ENCODE measurements around the gene GNAQ.

Gene GNAQ

DNA sequence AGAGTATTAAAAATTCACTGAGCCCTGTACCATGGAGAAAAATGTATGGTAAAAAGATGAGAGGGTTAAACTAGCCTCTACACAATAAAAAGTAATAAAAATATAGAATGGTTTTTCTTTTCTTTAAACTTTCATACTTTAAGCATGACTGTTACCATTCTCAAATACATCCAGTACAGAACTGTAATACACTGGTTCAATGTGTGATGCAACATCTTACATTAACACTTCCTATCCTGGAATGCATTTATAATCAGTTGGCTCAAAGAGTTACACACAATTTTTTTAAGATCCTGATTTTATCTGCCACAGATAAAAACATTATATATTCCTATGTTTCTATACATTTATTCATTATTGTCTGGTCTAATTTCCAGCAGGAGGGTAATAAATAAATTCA lies 4.7 kb downstream of the GNAQ start:
- Histone ChIP-seq H3K4me3 (ENCODE audit: low read depth in 1 of 2, low read length in 2 of 2) (peak overlapping the region in 1 of 2 experiments; percentile 20; a peak in 1 of 4 replicates), H3K27me3 (ENCODE audit: insufficient read depth, low read length, poor library complexity) (no peaks in the 10 kb centered on the region), H3K36me3 (ENCODE audit: insufficient read depth, low read length) (peaks cover 15% of the 10 kb centered on the region; the same call in 1 of the 2 replicates), H3K4me2 (ENCODE audit: insufficient read depth, low read length) (peak overlapping the region; percentile 81; the same call in 1 of the 2 replicates), H3K9me3 (ENCODE audit: insufficient read depth, low read length, severe bottlenecking) (no peaks in the 10 kb centered on the region), H3K79me2 (ENCODE audit: insufficient read depth, low read length) (peaks cover 93% of the 10 kb centered on the region), H3K4me1 (ENCODE audit: insufficient read depth, low read length) (peaks cover 59% of the 10 kb centered on the region), H3K9ac (ENCODE audit: low read depth, low read length) (no peak overlapping the region), H3K27ac (ENCODE audit: low read length) (no peak overlapping the region), H2AFZ (ENCODE audit: low read depth, low read length) (no peak overlapping the region), H4K20me1 (ENCODE audit: insufficient read depth, low read length) (peaks cover 63% of the 10 kb centered on the region)
- no peak for DNase-seq
- no peak for ATAC-seq (ENCODE audit: insufficient read depth, low read depth)
- TF ChIP-seq EZH2 (IDR thresholded peaks at IDR 0.05; ENCODE audit: borderline replicate concordance, low read depth, low read length, severe bottlenecking): no peak
- no peak for TF ChIP-seq CTCF (IDR thresholded peaks at IDR 0.05; ENCODE audit: borderline replicate concordance, extremely low read depth, low read length, poor library complexity, severe bottlenecking)

- DNase-seq: no peak
- H3K9me3 ChIP-seq (ENCODE audit: insufficient read depth, low read length, severe bottlenecking): no peaks in the 10 kb centered on the region
- H4K20me1 ChIP-seq (ENCODE audit: insufficient read depth, low read length): peaks cover 68% of the 10 kb centered on the region
- no peak for ATAC-seq (ENCODE audit: insufficient read depth, low read depth)
- H3K9ac ChIP-seq (ENCODE audit: low read depth, low read length): no peak overlapping the region
- peak overlapping the region in 1 of 2 experiments; percentile 15; a peak in 1 of 4 replicates for H3K4me3 ChIP-seq (ENCODE audit: low read depth in 1 of 2, low read length in 2 of 2)
- no peak overlapping the region for H2AFZ ChIP-seq (ENCODE audit: low read depth, low read length)
- peaks cover 61% of the 10 kb centered on the region for H3K4me1 ChIP-seq (ENCODE audit: insufficient read depth, low read length)
- H3K79me2 ChIP-seq (ENCODE audit: insufficient read depth, low read length): peaks cover 99% of the 10 kb centered on the region
- no peak overlapping the region for H3K27ac ChIP-seq (ENCODE audit: low read length)
- TF ChIP-seq CTCF (IDR thresholded peaks at IDR 0.05; ENCODE audit: borderline replicate concordance, extremely low read depth, low read length, poor library complexity, severe bottlenecking) (no peak), EZH2 (IDR thresholded peaks at IDR 0.05; ENCODE audit: borderline replicate concordance, low read depth, low read length, severe bottlenecking) (no peak)
- no peaks in the 10 kb centered on the region for H3K27me3 ChIP-seq (ENCODE audit: insufficient read depth, low read length, poor library complexity)
- peak overlapping the region; percentile 81; the same call in 1 of the 2 replicates for H3K4me2 ChIP-seq (ENCODE audit: insufficient read depth, low read length)
- peaks cover 15% of the 10 kb centered on the region; the same call in 1 of the 2 replicates for H3K36me3 ChIP-seq (ENCODE audit: insufficient read depth, low read length)
Measured at GRCh38 chr9:78026416-78026815, 5.2 kb downstream of the GNAQ start.

GRCh38 chr9:78025186-78025585 lies 6.4 kb downstream of the GNAQ start:
- H3K36me3 ChIP-seq (ENCODE audit: insufficient read depth, low read length): peaks cover 10% of the 10 kb centered on the region; the same call in 1 of the 2 replicates
- no peak overlapping the region for H3K4me3 ChIP-seq (ENCODE audit: low read depth in 1 of 2, low read length in 2 of 2)
- H3K27me3 ChIP-seq (ENCODE audit: insufficient read depth, low read length, poor library complexity): no peaks in the 10 kb centered on the region
- no peak overlapping the region for H3K27ac ChIP-seq (ENCODE audit: low read length)
- no peak overlapping the region for H2AFZ ChIP-seq (ENCODE audit: low read depth, low read length)
- no peaks in the 10 kb centered on the region for H3K9me3 ChIP-seq (ENCODE audit: insufficient read depth, low read length, severe bottlenecking)
- ATAC-seq (ENCODE audit: insufficient read depth, low read depth) (no peak), DNase-seq (no peak)
- no peak overlapping the region for H3K9ac ChIP-seq (ENCODE audit: low read depth, low read length)
- H3K79me2 ChIP-seq (ENCODE audit: insufficient read depth, low read length): peaks cover 100% of the 10 kb centered on the region
- TF ChIP-seq CTCF (IDR thresholded peaks at IDR 0.05; ENCODE audit: borderline replicate concordance, extremely low read depth, low read length, poor library complexity, severe bottlenecking): no peak
- no peak for TF ChIP-seq EZH2 (IDR thresholded peaks at IDR 0.05; ENCODE audit: borderline replicate concordance, low read depth, low read length, severe bottlenecking)
- peaks cover 64% of the 10 kb centered on the region for H3K4me1 ChIP-seq (ENCODE audit: insufficient read depth, low read length)
- peak overlapping the region; percentile 30; the same call in 1 of the 2 replicates for H3K4me2 ChIP-seq (ENCODE audit: insufficient read depth, low read length)
- H4K20me1 ChIP-seq (ENCODE audit: insufficient read depth, low read length): peaks cover 72% of the 10 kb centered on the region

All from DND-41 (cell line).